Measurements from ENCODE around the gene LYRM7.
"Not testable (repeated sequence)": the region's sequence is repeated elsewhere in the genome, so short reads cannot be mapped to it uniquely, and the experiment has no call there.

Gene LYRM7

GRCh38 chr5:131222731-131223130, 52.0 kb downstream of the LYRM7 start:
- no peak for DNase-seq

GRCh38 chr5:131223751-131224386, 53.1 kb downstream of the LYRM7 start:
- DNase-seq, result no peak

- no peak for DNase-seq
Observed at GRCh38 chr5:131224387-131225201, 53.9 kb downstream of the LYRM7 start.

- no peak for DNase-seq
Observed at GRCh38 chr5:131225282-131225974, 54.7 kb downstream of the LYRM7 start.

- DNase-seq, result no peak
Observed at GRCh38 chr5:131226899-131227298, 56.2 kb downstream of the LYRM7 start.

- no peak for DNase-seq
Observed at GRCh38 chr5:131228646-131229045, 57.9 kb downstream of the LYRM7 start.

- no peak for DNase-seq
Observed at GRCh38 chr5:131229623-131230022, 58.9 kb downstream of the LYRM7 start.

- DNase-seq, result no peak
Observed at GRCh38 chr5:131230406-131230805, 59.7 kb downstream of the LYRM7 start.

- no peak for DNase-seq
Observed at GRCh38 chr5:131239686-131240085, 68.9 kb downstream of the LYRM7 start.

- no peak for DNase-seq
Observed at GRCh38 chr5:131242728-131243255, 72.0 kb downstream of the LYRM7 start.

GRCh38 chr5:131245312-131245711, 74.6 kb downstream of the LYRM7 start:
- DNase-seq, result no peak

GRCh38 chr5:131245948-131246347, 75.2 kb downstream of the LYRM7 start:
- DNase-seq, result no peak

GRCh38 chr5:131246504-131246903, 75.8 kb downstream of the LYRM7 start:
- DNase-seq, result no peak

GRCh38 chr5:131250751-131251475, 80.2 kb downstream of the LYRM7 start:
- no peak for DNase-seq

- no peak for DNase-seq
Observed at GRCh38 chr5:131252824-131253171, 82.1 kb downstream of the LYRM7 start.

- not testable (repeated sequence) for DNase-seq
Observed at GRCh38 chr5:131254025-131254424, 83.3 kb downstream of the LYRM7 start.

GRCh38 chr5:131254741-131255140, 84.0 kb downstream of the LYRM7 start:
- no peak for DNase-seq
